Measurements from ENCODE around the gene PRCD.
"Not testable (repeated sequence)": the region's sequence is repeated elsewhere in the genome, so short reads cannot be mapped to it uniquely, and the experiment has no call there.

The PRCD gene

GRCh38 chr17:76514355-76514754 is 25.5 kb upstream of the PRCD start:
- H3K9me3 Mint-ChIP-seq; H3K27me3 Mint-ChIP-seq (ENCODE audit: low read depth); H3K36me3 Mint-ChIP-seq (ENCODE audit: low read depth): not testable (repeated sequence)
- Mint-ChIP-seq H3K27ac (peak overlapping the region; percentile 99), H3K4me3 (peak overlapping the region; percentile 45), H3K4me1 (ENCODE audit: low read depth) (peaks cover 56% of the 10 kb centered on the region)

DNA sequence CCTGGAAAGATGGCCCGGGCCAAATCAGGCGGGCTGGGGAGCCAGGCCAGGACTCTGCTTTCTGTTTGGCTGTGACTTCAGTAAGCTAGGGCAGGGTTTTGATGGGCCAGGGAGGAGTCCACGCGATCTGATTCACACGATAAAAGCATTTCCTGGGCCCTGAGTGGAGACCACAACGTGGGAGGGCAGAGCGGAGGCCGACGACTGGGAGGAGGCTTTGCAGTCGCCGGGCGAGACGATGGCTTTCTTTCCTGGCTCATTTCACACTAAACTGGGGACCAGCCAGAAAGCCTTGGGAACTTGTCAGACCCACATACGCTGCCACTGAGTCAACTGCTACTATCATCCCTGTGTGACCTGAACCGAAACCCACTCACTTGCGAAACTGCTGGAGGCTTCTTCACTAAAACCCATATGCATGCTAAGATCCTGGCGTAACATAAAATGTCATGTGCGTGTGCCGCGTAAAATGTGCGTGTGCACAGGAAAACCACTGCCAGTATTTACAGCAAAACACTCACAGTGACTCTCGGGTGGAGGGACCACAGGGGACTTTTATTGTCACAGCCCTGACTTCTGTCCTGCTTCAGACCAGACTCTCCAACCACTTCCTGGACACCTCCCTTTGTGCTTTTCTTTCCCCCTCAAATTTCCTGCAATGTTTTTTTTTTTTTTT is 24.4 kb upstream of the PRCD start:
- Mint-ChIP-seq H3K27me3 (ENCODE audit: low read depth) (no peaks in the 10 kb centered on the region), H3K4me1 (ENCODE audit: low read depth) (peaks cover 58% of the 10 kb centered on the region), H3K4me3 (peak overlapping the region; percentile 66), H3K27ac (peak overlapping the region; percentile 99), H3K9me3 (no peaks in the 10 kb centered on the region), H3K36me3 (ENCODE audit: low read depth) (no peaks in the 10 kb centered on the region)

DNA sequence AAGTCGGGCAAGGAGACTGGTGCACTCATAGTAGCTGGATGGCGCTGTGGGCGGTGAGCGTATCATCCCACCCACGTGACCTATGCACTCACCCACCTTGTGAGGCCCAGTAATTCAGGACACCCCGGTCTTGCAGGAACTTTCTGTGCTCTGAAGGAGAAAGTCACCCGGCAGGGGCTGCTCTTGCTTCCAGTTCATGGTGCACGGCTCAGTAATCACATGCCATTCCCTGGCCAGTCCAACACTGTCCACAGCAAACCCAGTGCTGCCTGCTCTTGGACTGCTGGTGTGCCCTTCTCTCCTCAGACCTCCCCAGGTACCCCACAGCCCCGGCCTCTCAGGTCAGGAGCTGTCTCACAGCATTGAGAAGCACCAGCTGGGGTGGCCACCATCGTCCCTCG is 22.2 kb upstream of the PRCD start:
- peak overlapping the region; percentile 7 for H3K4me3 Mint-ChIP-seq
- peak overlapping the region; percentile 72 for H3K27ac Mint-ChIP-seq
- peaks cover 47% of the 10 kb centered on the region for H3K4me1 Mint-ChIP-seq (ENCODE audit: low read depth)
- H3K9me3 Mint-ChIP-seq = no peaks in the 10 kb centered on the region
- no peaks in the 10 kb centered on the region for H3K36me3 Mint-ChIP-seq (ENCODE audit: low read depth)
- H3K27me3 Mint-ChIP-seq (ENCODE audit: low read depth) = no peaks in the 10 kb centered on the region

DNA sequence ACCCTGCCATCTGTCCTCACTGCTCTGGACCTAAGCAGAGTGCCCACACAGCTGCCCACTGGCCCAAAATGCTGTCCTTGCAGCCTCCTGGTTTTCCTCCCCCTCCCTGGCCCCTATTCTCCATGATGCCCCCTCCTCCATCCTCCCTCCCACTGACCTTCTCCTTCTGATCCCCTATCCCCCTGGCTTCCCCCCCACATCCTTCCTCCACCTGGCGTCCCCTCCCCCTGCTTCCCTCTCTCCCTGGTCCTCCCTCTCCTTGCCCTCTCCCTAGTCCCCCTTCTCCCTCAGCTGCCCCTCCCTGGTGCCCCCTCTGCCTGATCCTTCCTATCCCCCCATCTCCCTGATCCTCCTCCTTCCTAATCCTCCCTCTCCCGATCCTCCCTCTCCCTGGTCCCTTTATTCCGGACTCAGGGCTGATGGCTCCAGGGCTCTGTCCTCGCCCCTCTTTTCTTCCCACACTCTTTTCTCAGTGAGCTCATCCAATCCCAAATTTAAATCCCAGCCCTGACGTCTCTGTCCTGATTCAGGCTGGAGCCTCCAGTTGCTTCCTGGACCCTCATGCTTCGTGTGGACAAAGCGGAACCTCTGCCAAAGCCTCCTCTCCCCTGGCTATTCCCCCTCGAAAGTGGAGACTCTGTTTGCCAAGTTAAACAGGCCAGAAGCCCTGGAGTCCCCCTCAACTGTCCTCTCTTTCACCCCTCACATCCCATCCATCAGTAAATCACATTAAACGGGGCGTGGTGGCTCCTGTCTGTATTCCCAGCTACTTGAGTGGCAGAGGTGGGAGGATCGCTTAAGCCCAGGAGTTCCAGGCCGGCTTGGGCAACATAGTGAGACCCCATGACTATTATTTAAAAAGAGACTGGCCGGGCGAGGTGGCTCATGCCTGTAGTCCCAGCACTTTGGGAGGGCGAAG is 20.5 kb upstream of the PRCD start:
- no peak overlapping the region for H3K4me3 Mint-ChIP-seq
- peak overlapping the region; percentile 55 for H3K27ac Mint-ChIP-seq
- H3K9me3 Mint-ChIP-seq = no peaks in the 10 kb centered on the region
- peaks cover 1% of the 10 kb centered on the region for H3K36me3 Mint-ChIP-seq (ENCODE audit: low read depth)
- H3K27me3 Mint-ChIP-seq (ENCODE audit: low read depth) = peaks cover 4% of the 10 kb centered on the region
- H3K4me1 Mint-ChIP-seq (ENCODE audit: low read depth) = peaks cover 39% of the 10 kb centered on the region

- H3K4me1 Mint-ChIP-seq (ENCODE audit: low read depth) = peaks cover 26% of the 10 kb centered on the region
- H3K9me3 Mint-ChIP-seq = no peaks in the 10 kb centered on the region
- H3K36me3 Mint-ChIP-seq (ENCODE audit: low read depth) = peaks cover 1% of the 10 kb centered on the region
- H3K27ac Mint-ChIP-seq = peak overlapping the region; percentile 36
- H3K4me3 Mint-ChIP-seq = no peak overlapping the region
- H3K27me3 Mint-ChIP-seq (ENCODE audit: low read depth) = peaks cover 11% of the 10 kb centered on the region
These were observed 18.6 kb upstream of the PRCD start for GRCh38 chr17:76521262-76521661.

- peaks cover 11% of the 10 kb centered on the region for H3K27me3 Mint-ChIP-seq (ENCODE audit: low read depth)
- not testable (repeated sequence) for H3K36me3 Mint-ChIP-seq (ENCODE audit: low read depth); H3K9me3 Mint-ChIP-seq; H3K4me3 Mint-ChIP-seq
- peaks cover 23% of the 10 kb centered on the region for H3K4me1 Mint-ChIP-seq (ENCODE audit: low read depth)
- H3K27ac Mint-ChIP-seq = peak overlapping the region; percentile 36
These were observed 18.2 kb upstream of the PRCD start for GRCh38 chr17:76521683-76522082.

GRCh38 chr17:76523084-76524037 is 16.5 kb upstream of the PRCD start:
- Mint-ChIP-seq H3K9me3 (no peaks in the 10 kb centered on the region), H3K36me3 (ENCODE audit: low read depth) (peaks cover 1% of the 10 kb centered on the region), H3K4me1 (ENCODE audit: low read depth) (peaks cover 21% of the 10 kb centered on the region), H3K4me3 (no peak overlapping the region), H3K27ac (peak overlapping the region; percentile 68), H3K27me3 (ENCODE audit: low read depth) (peaks cover 18% of the 10 kb centered on the region)

DNA sequence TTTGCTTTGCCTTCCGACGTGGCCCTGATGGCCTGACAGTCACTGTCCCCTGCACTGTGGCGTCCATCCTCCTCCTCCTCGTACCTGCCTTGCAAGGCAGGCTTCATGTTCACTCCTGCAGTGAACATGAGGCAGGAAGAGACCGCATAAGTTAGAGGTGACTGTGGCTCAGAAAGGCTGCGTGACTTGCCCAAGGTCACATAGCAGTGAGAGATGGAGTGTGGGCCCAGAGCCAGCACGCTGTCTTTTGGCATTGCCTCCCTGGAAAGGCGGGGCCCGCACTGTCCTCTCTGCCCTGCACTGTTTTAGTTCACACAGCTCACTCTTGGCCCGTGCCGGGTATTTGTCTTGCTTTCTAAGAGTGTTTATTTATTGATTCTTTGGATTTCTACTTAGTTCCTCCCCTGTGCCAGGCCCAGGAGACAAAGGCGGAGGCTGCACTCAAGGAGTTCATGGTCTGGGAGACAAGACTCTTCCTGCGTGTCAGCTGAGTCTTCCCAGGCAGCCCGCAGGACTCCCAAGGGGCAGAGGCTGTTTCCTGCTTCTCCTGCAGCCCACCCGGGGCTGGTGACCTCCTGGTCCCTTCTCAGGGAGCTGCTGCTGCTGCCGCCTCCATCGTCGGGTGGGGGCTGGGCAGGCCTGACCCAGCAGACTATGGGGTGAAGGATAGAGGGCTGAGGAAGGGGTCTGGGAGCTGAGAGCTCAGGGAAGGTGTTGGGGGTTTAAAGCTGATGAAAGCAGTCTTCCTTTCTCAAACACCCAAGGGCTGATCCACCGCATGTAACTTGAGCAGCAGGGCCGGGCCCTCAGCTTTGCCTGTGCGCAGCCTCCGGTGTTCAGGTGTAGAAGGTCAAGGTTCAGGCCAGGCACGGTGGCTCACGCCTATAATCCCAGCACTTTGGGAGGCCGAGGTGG is 15.0 kb upstream of the PRCD start:
- Mint-ChIP-seq H3K27ac (no peak overlapping the region), H3K4me1 (ENCODE audit: low read depth) (peaks cover 15% of the 10 kb centered on the region), H3K4me3 (no peak overlapping the region), H3K36me3 (ENCODE audit: low read depth) (peaks cover 1% of the 10 kb centered on the region), H3K9me3 (no peaks in the 10 kb centered on the region), H3K27me3 (ENCODE audit: low read depth) (peaks cover 18% of the 10 kb centered on the region)

DNA sequence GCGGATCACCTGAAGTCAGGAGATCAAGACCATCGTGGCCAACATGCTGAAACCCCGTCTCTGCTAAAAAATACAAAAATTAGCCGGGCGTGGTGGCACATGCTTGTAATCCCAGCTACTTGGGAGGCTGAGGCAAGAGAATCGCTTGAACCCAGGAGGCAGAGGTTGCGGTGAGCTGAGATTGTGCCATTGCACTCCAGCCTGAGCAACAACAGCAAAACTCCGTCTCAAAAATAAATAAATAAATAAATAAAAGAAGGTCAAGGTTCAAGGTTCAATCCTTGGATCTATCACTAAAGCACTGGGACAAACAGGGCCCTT is 14.4 kb upstream of the PRCD start:
- H3K9me3 Mint-ChIP-seq; H3K36me3 Mint-ChIP-seq (ENCODE audit: low read depth); H3K4me3 Mint-ChIP-seq; H3K27ac Mint-ChIP-seq: not testable (repeated sequence)
- Mint-ChIP-seq H3K4me1 (ENCODE audit: low read depth) (peaks cover 14% of the 10 kb centered on the region), H3K27me3 (ENCODE audit: low read depth) (peaks cover 18% of the 10 kb centered on the region)

- peaks cover 13% of the 10 kb centered on the region for H3K4me1 Mint-ChIP-seq (ENCODE audit: low read depth)
- peak overlapping the region; percentile 3 for H3K27ac Mint-ChIP-seq
- H3K27me3 Mint-ChIP-seq (ENCODE audit: low read depth) = peaks cover 22% of the 10 kb centered on the region
- H3K36me3 Mint-ChIP-seq (ENCODE audit: low read depth); H3K9me3 Mint-ChIP-seq; H3K4me3 Mint-ChIP-seq: not testable (repeated sequence)
These were observed 12.8 kb upstream of the PRCD start for GRCh38 chr17:76527016-76527415.

DNA sequence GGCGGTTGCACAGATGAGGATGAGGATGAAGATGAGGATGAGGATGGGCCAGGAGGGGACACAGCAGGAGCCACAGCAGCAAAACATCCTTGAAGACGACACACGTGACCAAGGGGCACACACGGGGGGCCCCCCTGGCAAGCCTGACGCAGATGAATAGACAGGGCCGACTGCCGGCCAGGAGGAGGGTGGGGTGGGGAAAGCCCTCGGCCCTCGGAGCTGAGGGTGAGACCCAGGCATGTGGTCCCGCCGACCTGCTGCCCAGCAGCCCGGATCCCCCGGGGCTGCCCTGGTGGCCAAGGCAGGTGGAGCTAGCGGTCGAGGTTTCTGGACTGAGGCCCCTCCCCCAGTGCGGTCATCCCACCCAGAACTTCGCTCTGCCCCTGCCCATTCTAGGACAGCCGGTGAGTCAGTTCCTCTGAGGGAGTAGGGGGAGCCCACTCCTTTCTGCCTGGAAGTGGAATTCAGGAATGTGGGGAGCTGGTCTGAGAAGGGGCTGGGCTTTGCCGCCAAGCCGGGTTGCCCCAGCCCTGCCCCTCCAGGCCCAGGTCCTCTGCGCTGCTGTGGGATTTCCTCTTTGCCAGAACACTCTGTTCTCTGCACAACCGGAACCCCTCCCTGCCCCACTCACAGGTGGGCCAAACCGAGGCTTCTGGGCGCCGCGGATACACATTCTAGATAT is 12.3 kb upstream of the PRCD start:
- H3K27me3 Mint-ChIP-seq (ENCODE audit: low read depth) = peaks cover 25% of the 10 kb centered on the region
- H3K9me3 Mint-ChIP-seq = no peaks in the 10 kb centered on the region
- peaks cover 1% of the 10 kb centered on the region for H3K36me3 Mint-ChIP-seq (ENCODE audit: low read depth)
- H3K4me1 Mint-ChIP-seq (ENCODE audit: low read depth) = peaks cover 13% of the 10 kb centered on the region
- H3K4me3 Mint-ChIP-seq = no peak overlapping the region
- no peak overlapping the region for H3K27ac Mint-ChIP-seq

- Mint-ChIP-seq H3K4me1 (ENCODE audit: low read depth) (peaks cover 11% of the 10 kb centered on the region), H3K36me3 (ENCODE audit: low read depth) (peaks cover 1% of the 10 kb centered on the region), H3K27ac (no peak overlapping the region), H3K27me3 (ENCODE audit: low read depth) (peaks cover 29% of the 10 kb centered on the region), H3K9me3 (no peaks in the 10 kb centered on the region), H3K4me3 (no peak overlapping the region)
These were observed 11.7 kb upstream of the PRCD start for GRCh38 chr17:76528156-76528527.

GRCh38 chr17:76528528-76529223 is 11.2 kb upstream of the PRCD start:
- Mint-ChIP-seq H3K36me3 (ENCODE audit: low read depth) (no peaks in the 10 kb centered on the region), H3K9me3 (no peaks in the 10 kb centered on the region), H3K27ac (no peak overlapping the region), H3K27me3 (ENCODE audit: low read depth) (peaks cover 26% of the 10 kb centered on the region), H3K4me3 (no peak overlapping the region), H3K4me1 (ENCODE audit: low read depth) (peaks cover 7% of the 10 kb centered on the region)
